GM19328 (cell line): ENCODE data around the gene SUSD1.

ENCODE experiments used
- ATAC-seq: cut with Tn5 transposase; IDR thresholded peaks from one replicate; pipeline ENCODE4 v1.9.1; 2021; ENCODE audit warnings: mild to moderate bottlenecking, moderate library complexity; ENCODE audit not compliant: unreplicated experiment

Gene SUSD1

GRCh38 chr9:112072721-112073638 lies 102.1 kb downstream of the SUSD1 start:
- no peak for ATAC-seq

GRCh38 chr9:112069318-112070169 lies 105.6 kb downstream of the SUSD1 start:
- ATAC-seq, result no peak

GRCh38 chr9:112065806-112066606 lies 109.1 kb downstream of the SUSD1 start:
- no peak for ATAC-seq

GRCh38 chr9:112064871-112065270 lies 110.2 kb downstream of the SUSD1 start:
- ATAC-seq, result no peak

- ATAC-seq, result no peak
These were observed 111.5 kb downstream of the SUSD1 start for GRCh38 chr9:112063586-112063985.

- ATAC-seq, result no peak
These were observed 111.9 kb downstream of the SUSD1 start for GRCh38 chr9:112063151-112063550.

- peak; percentile 58 for ATAC-seq
These were observed 113.9 kb downstream of the SUSD1 start for GRCh38 chr9:112061152-112061740.

- ATAC-seq, result no peak
These were observed 115.2 kb downstream of the SUSD1 start for GRCh38 chr9:112059966-112060320.

- ATAC-seq, result no peak
These were observed 115.7 kb downstream of the SUSD1 start for GRCh38 chr9:112059145-112059965.

- no peak for ATAC-seq
These were observed 118.1 kb downstream of the SUSD1 start for GRCh38 chr9:112056996-112057395.

GRCh38 chr9:112054916-112055315 lies 120.2 kb downstream of the SUSD1 start:
- no peak for ATAC-seq

GRCh38 chr9:112051812-112052211 lies 123.3 kb downstream of the SUSD1 start:
- no peak for ATAC-seq

GRCh38 chr9:112050544-112051475 lies 124.3 kb downstream of the SUSD1 start:
- no peak for ATAC-seq

- ATAC-seq, result no peak
These were observed 125.1 kb downstream of the SUSD1 start for GRCh38 chr9:112049811-112050516.

GRCh38 chr9:112048924-112049691 lies 126.0 kb downstream of the SUSD1 start:
- no peak for ATAC-seq

GRCh38 chr9:112047538-112048066 lies 127.5 kb downstream of the SUSD1 start:
- ATAC-seq, result no peak

GRCh38 chr9:112046181-112046580 lies 128.9 kb downstream of the SUSD1 start:
- no peak for ATAC-seq
